AG04449 (cell line): ENCODE data around the gene ACKR4.
"Not testable (repeated sequence)": the region's sequence is repeated elsewhere in the genome, so short reads cannot be mapped to it uniquely, and the experiment has no call there.

Experiments
- CTCF ChIA-PET: fragments of 350-600 bp; formaldehyde crosslinking; extraction: SDS; loops from one replicate; lab custom pipeline; 2021; ENCODE audit warnings: antibody characterized with exemption; lab: Yijun Ruan, JAX
- POLR2A ChIA-PET: fragments of 400-600, 350-600 bp; formaldehyde crosslinking; extraction: SDS; loops from one replicate; lab custom pipeline; 2020; ENCODE audit warnings: antibody characterized with exemption, inconsistent platforms; lab: Yijun Ruan, JAX
- DNase-seq: peaks from one replicate; pipeline ENCODE4 v3.0.0-alpha.2; 2010; ENCODE audit warnings: low read depth, low spot score
- H3K4me3 ChIP-seq: 2 replicates; pipeline ENCODE4 v1.5.1; 2011; ENCODE audit warnings: low read depth, mild to moderate bottlenecking, control low read depth, low read length
- CTCF ChIP-seq: IDR thresholded peaks from one replicate; pipeline ENCODE4 v1.5.1; 2011; ENCODE audit warnings: mild to moderate bottlenecking, moderate library complexity, low read length, control low read depth, inconsistent platforms; ENCODE audit not compliant: insufficient read depth; ENCODE audit errors: missing control alignments

Gene ACKR4

GRCh38 chr3:132597660-132598059 lies 590 bp downstream of the ACKR4 start:
- CTCF ChIA-PET, result no interaction called here

GRCh38 chr3:132598181-132598580 lies 1.1 kb downstream of the ACKR4 start:
- ChIA-PET POLR2A (no interaction called here), CTCF (no interaction called here)
- H3K4me3 ChIP-seq, result no peak overlapping the region
- no peak for DNase-seq
- no peak for TF ChIP-seq CTCF

More at GRCh38 chr3:132597660-132598059, 590 bp downstream of the ACKR4 start:
- POLR2A ChIA-PET, result no interaction called here
- no peak overlapping the region for H3K4me3 ChIP-seq
- DNase-seq, result no peak
- TF ChIP-seq CTCF, result no peak

- H3K4me3 ChIP-seq, POLR2A ChIA-PET, DNase-seq: not testable (repeated sequence)
- CTCF ChIA-PET, result interaction anchor here (1.5 kb wide), 1 partner anchor 65 kb away, joined by 5 read pairs; no protein-coding TSS in a partner anchor
Measured at GRCh38 chr3:132600614-132601013, 3.5 kb downstream of the ACKR4 start.

- CTCF ChIA-PET, result no interaction called here
Measured at GRCh38 chr3:132605374-132605792, 8.3 kb downstream of the ACKR4 start.

GRCh38 chr3:132606085-132606484 lies 9.0 kb downstream of the ACKR4 start:
- no peak for DNase-seq
- ChIA-PET POLR2A (interaction anchor here (0.9 to 1.0 kb wide), 2 partner anchors 11 to 63 kb away, joined by 3 to 5 read pairs; no protein-coding TSS in a partner anchor), CTCF (no interaction called here)
- H3K4me3 ChIP-seq, result no peak overlapping the region
- no peak for TF ChIP-seq CTCF

More at GRCh38 chr3:132605374-132605792, 8.3 kb downstream of the ACKR4 start:
- H3K4me3 ChIP-seq, result no peak overlapping the region
- no peak for TF ChIP-seq CTCF
- DNase-seq, result no peak
- POLR2A ChIA-PET, result no interaction called here

GRCh38 chr3:132606620-132607019 lies 9.6 kb downstream of the ACKR4 start:
- CTCF ChIA-PET, H3K4me3 ChIP-seq, DNase-seq: not testable (repeated sequence)
- POLR2A ChIA-PET, result interaction anchor here (0.9 to 1.0 kb wide), 2 partner anchors 12 to 64 kb away, joined by 3 to 5 read pairs; no protein-coding TSS in a partner anchor

GRCh38 chr3:132615301-132615700 lies 18.2 kb downstream of the ACKR4 start:
- POLR2A ChIA-PET, DNase-seq: not testable (repeated sequence)
- CTCF ChIA-PET, result interaction anchor here (0.9 kb wide), 1 partner anchor 11 kb away, joined by 3 read pairs; no protein-coding TSS in a partner anchor

GRCh38 chr3:132615881-132616280 lies 18.8 kb downstream of the ACKR4 start:
- DNase-seq, result no peak
- H3K4me3 ChIP-seq, result no peak overlapping the region
- TF ChIP-seq CTCF, result no peak
- POLR2A ChIA-PET, result no interaction called here
- CTCF ChIA-PET, result interaction anchor here (0.9 kb wide), 2 partner anchors 11 to 32 kb away, joined by 3 read pairs; no protein-coding TSS in a partner anchor

More at GRCh38 chr3:132615301-132615700, 18.2 kb downstream of the ACKR4 start:
- not testable (repeated sequence) for H3K4me3 ChIP-seq
